GM12878 (cell line): Measurements from ENCODE around the gene PRLH. TPM values are rescaled to one million over a fixed set of nuclear protein-coding genes. Genes with fewer than 3 reads are reported as not detected.

Source experiments
- ATAC-seq: fragments of 200-7000 bp; cut with Tn5 transposase; 3 replicates; pipeline ENCODE4 v1.9.1; 2020; ENCODE audit warnings: mild to moderate bottlenecking, moderate library complexity
- BruUV-seq: library from RNA; stranded (reverse); fragments of 400-500 nt; replicated peaks from 2 replicates; lab custom pipeline; 2021; lab: Mats Ljungman, UMichigan
- CTCF ChIA-PET: fragments of 300-600 bp; sonication (Branson Sonifier 250); formaldehyde crosslinking; extraction: SDS; loops from one replicate; lab custom pipeline; 2021; ENCODE audit warnings: inconsistent platforms; lab: Yijun Ruan, JAX
- POLR2A ChIA-PET: fragments of 350-600 bp; formaldehyde crosslinking; extraction: SDS; loops from one replicate; lab custom pipeline; 2021; ENCODE audit warnings: inconsistent platforms; lab: Charles Lee
- RAD21 ChIA-PET: fragments of 300-600 bp; sonication (Branson Sonifier 250); formaldehyde crosslinking; loops from one replicate; lab custom pipeline; 2023; ENCODE audit warnings: antibody characterized with exemption; ENCODE audit not compliant: unreplicated experiment; lab: Charles Lee
- SMC1A ChIA-PET: fragments of 300-600 bp; sonication (Branson Sonifier 250); formaldehyde crosslinking; loops from one replicate; lab custom pipeline; 2023; ENCODE audit not compliant: unreplicated experiment, uncharacterized antibody; lab: Charles Lee
- DNase-seq: peaks from one replicate; pipeline ENCODE4 v3.0.0-alpha.2; 2011; ENCODE audit warnings: low read depth, low spot score
- FAIRE-seq: peaks from 3 replicates; lab custom pipeline; 2011; peaks lifted over from hg19 to GRCh38; lab: Jason Lieb, UNC
- H2AFZ ChIP-seq: 2 replicates; pipeline ENCODE4 v1.6.0; 2011; ENCODE audit warnings: low read depth, low read length, control low read depth; ENCODE audit not compliant: control insufficient read depth
- H3K27ac ChIP-seq: 2 replicates; pipeline ENCODE4 v1.5.1; 2011; ENCODE audit warnings: control low read depth; ENCODE audit not compliant: control insufficient read depth, insufficient read depth
- H3K27me3 ChIP-seq, 2 experiments: replicated peaks in 1 of 2; 2 replicates each; pipeline versions ENCODE4 v1.6.0 to v1.6.1; 2011; ENCODE audit warnings: low read length in 1 of 2; ENCODE audit not compliant: control insufficient read depth in 2 of 2, insufficient read depth in 2 of 2
- H3K36me3 ChIP-seq, 2 experiments: 2 replicates each; pipeline ENCODE4 v1.5.1; 2011; ENCODE audit warnings: low read length in 1 of 2; ENCODE audit not compliant: control insufficient read depth in 2 of 2, insufficient read depth in 2 of 2
- H3K4me1 ChIP-seq: 2 replicates; pipeline ENCODE4 v1.6.1; 2011; ENCODE audit warnings: mild to moderate bottlenecking, low read length, moderate library complexity, mixed read lengths; ENCODE audit not compliant: control insufficient read depth, insufficient read depth
- H3K4me2 ChIP-seq: 2 replicates; pipeline ENCODE4 v1.6.0; 2011; ENCODE audit warnings: control low read depth; ENCODE audit not compliant: control insufficient read depth, insufficient read depth
- H3K4me3 ChIP-seq: fragments of 200-600 bp; sonication (generic); 2 replicates; pipeline ENCODE4 v1.5.1; 2016
- H3K79me2 ChIP-seq: 2 replicates; pipeline ENCODE4 v1.6.0; 2011; ENCODE audit warnings: low read length; ENCODE audit not compliant: control insufficient read depth, insufficient read depth
- H3K9ac ChIP-seq: 2 replicates; pipeline ENCODE4 v1.8.0; 2011; ENCODE audit warnings: low read length, control low read depth, mixed read lengths; ENCODE audit not compliant: control insufficient read depth, insufficient read depth
- H3K9me3 ChIP-seq: replicated peaks from 3 replicates; pipeline ENCODE4 v1.5.1; 2011; ENCODE audit warnings: mild to moderate bottlenecking, low read length; ENCODE audit not compliant: control insufficient read depth, insufficient read depth
- H4K20me1 ChIP-seq: 2 replicates; pipeline ENCODE4 v1.6.0; 2011; ENCODE audit not compliant: control insufficient read depth, insufficient read depth
- ASH2L ChIP-seq: fragments of 300-600, 200-600 bp; sonication (generic); IDR thresholded peaks from 2 replicates; pipeline ENCODE4 v1.6.1; 2017; ENCODE audit warnings: low read depth, mild to moderate bottlenecking, borderline replicate concordance
- CBFB ChIP-seq: IDR thresholded peaks from 2 replicates; pipeline ENCODE4 v1.6.1; 2016; ENCODE audit warnings: antibody characterized with exemption, low read depth
- EGR1 ChIP-seq, 2 experiments: IDR thresholded peaks; 1 replicate in 1 of 2; 2 replicates in 1 of 2; pipeline ENCODE4 v1.6.1; 2011 to 2012; ENCODE audit warnings: low read depth in 2 of 2, low read length in 2 of 2, borderline replicate concordance in 1 of 2, mild to moderate bottlenecking in 1 of 2, moderate library complexity in 1 of 2
- GABPA ChIP-seq: IDR thresholded peaks from 2 replicates; pipeline ENCODE4 v1.6.1; 2014; ENCODE audit warnings: antibody characterized with exemption, low read depth, mild to moderate bottlenecking, inconsistent platforms
- IKZF1 ChIP-seq: fragments of 450-650 bp; conservative IDR thresholded peaks from 2 replicates; pipeline ENCODE4 v1.6.1; 2017; ENCODE audit warnings: antibody characterized with exemption, mild to moderate bottlenecking
- NR2C1 ChIP-seq: fragments of 450-650 bp; IDR thresholded peaks from 2 replicates; pipeline ENCODE4 v1.6.1; 2017; ENCODE audit warnings: antibody characterized with exemption, mild to moderate bottlenecking, moderate library complexity
- NR2F1 ChIP-seq: fragments of 450-650 bp; conservative IDR thresholded peaks from 2 replicates; pipeline ENCODE4 v1.6.1; 2017; ENCODE audit warnings: mild to moderate bottlenecking
- POU2F2 ChIP-seq: IDR thresholded peaks from 3 replicates; pipeline ENCODE4 v1.6.1; 2011; ENCODE audit warnings: low read depth, mild to moderate bottlenecking, low read length, borderline replicate concordance
- STAT3 ChIP-seq: IDR thresholded peaks from 2 replicates; pipeline ENCODE4 v1.6.1; 2011; ENCODE audit warnings: low read depth, low read length, improper control_type of control experiment
- WGBS: methylation state at CpG from one replicate; pipeline ENCODE4 v1.1.6; 2016; ENCODE audit warnings: low lambda C conversion rate; ENCODE audit not compliant: insufficient replicate concordance, insufficient coverage; ENCODE audit errors: missing lambda C conversion rate; 5-methylcytosine and 5-hydroxymethylcytosine counted together
- in situ Hi-C: fragments of 300-500 bp; cut with MboI; formaldehyde crosslinking; loops from 9 replicates; pipeline ENCODE4 v1.14.3; 2018; ENCODE audit warnings: mixed read lengths
- intact Hi-C: fragments of 100-400 bp; cut with micrococcal nuclease; formaldehyde crosslinking; loops from one replicate; pipeline ENCODE4 v1.14.2; 2022; ENCODE audit not compliant: unreplicated experiment
- polyA plus RNA-seq, 11 experiments: library from polyadenylated mRNA; depleted of rRNA in 4 of 11; unstranded in 6 of 11; stranded (reverse) in 5 of 11; fragments of >200 nt; fragmentation: Nextera tagmentation in 4 of 11; fragmentation: Illumina TruSeq in 1 of 11; extraction: Ambion mirVana in 4 of 11; extraction: Trizol in 1 of 11; gene quantifications; 1 replicate in 1 of 11; 2 replicates in 10 of 11; pipeline versions ENCODE4 v1.2.1 to v1.2.3, GENCODE V29; 2011 to 2016; ENCODE audit warnings: inconsistent platforms in 2 of 11, missing spikeins in 2 of 11, low read depth in 1 of 11
- total RNA-seq, 4 experiments: library from RNA; depleted of rRNA in 3 of 4; stranded (reverse); fragments of >200 nt in 3 of 4; fragmentation: Illumina TruSeq in 1 of 4; extraction: Trizol in 1 of 4; gene quantifications; 2 replicates each; pipeline versions ENCODE4 v1.2.1 to v1.2.3, GENCODE V29; 2013 to 2021
- TF ChIP-seq, protein P1 (sequence below): fragments of 450-650 bp; IDR thresholded peaks from 2 replicates; pipeline ENCODE4 v1.6.1; 2014; ENCODE audit warnings: mild to moderate bottlenecking
- TF ChIP-seq, protein P2 (sequence below): IDR thresholded peaks from 2 replicates; pipeline ENCODE4 v1.6.1; 2012; ENCODE audit warnings: improper control_type of control experiment, low read depth, low read length; ENCODE audit not compliant: insufficient replicate concordance
- TF ChIP-seq, protein P3 (sequence below): IDR thresholded peaks from 2 replicates; pipeline ENCODE4 v1.6.1; 2012; ENCODE audit warnings: low read depth, low read length, improper control_type of control experiment
- TF ChIP-seq, protein P4 (sequence below): IDR thresholded peaks from 2 replicates; pipeline ENCODE4 v1.6.1; 2011; ENCODE audit warnings: low read depth, low read length, improper control_type of control experiment, borderline replicate concordance

PRLH gene
- total and polyA plus RNA-seq, 10 of the 15 experiments (the other 5 are each of a cell fraction or from before 2014, with no cell fraction given), result not detected

DNA sequence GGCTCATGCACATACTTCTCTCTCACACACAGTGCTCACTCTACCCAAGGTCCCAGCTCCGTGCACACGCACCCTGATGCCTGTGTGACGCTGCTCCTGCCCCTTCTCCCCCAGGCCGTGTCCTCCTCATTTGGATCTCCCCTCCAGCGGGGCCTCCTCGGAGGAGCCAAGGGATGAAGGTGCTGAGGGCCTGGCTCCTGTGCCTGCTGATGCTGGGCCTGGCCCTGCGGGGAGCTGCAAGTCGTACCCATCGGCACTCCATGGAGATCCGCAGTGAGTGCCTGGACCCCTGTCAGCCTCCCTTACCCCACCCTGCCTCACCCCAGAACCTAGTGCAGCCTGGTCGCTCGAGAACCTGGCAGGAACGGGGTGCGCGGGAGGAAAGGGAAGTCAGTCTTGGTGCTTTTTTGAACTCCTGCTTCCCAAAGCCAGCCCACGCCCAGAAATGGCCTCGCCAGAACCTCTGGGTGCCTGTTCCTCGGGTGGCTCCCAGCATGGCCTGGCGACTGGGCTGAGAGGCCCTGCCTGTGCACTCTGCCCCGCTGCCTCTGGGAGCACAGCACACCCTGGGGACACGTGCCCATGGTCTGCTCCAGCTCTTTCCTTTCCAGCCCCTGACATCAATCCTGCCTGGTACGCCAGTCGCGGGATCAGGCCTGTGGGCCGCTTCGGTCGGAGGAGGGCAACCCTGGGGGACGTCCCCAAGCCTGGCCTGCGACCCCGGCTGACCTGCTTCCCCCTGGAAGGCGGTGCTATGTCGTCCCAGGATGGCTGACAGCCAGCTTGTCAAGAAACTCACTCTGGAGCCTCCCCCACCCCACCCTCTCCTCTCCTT is at the start of gene PRLH (continued):
- TF ChIP-seq, protein P1, sequence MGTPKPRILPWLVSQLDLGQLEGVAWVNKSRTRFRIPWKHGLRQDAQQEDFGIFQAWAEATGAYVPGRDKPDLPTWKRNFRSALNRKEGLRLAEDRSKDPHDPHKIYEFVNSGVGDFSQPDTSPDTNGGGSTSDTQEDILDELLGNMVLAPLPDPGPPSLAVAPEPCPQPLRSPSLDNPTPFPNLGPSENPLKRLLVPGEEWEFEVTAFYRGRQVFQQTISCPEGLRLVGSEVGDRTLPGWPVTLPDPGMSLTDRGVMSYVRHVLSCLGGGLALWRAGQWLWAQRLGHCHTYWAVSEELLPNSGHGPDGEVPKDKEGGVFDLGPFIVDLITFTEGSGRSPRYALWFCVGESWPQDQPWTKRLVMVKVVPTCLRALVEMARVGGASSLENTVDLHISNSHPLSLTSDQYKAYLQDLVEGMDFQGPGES, result no peak

DNA sequence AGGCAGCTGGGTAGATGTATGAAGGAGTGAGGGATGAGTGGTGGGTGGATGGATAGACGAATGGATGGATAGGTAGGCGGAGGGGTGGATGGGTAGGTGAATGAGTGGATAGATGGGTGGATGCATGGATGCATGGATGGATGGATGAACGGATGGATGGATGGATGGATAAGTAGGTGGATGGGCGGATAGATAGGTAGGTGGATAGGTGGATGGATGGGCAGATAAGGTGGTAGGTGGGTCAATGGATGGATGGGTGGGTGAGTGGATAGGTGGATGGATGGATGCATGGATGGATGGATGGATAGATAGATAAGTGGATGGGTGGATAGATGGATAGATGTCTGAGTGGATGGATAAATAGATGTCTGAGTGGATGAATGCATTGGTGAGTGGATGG is 49.2 kb upstream of the PRLH start:
- no peaks in the 10 kb centered on the region for H4K20me1 ChIP-seq
- ChIA-PET RAD21 (no interaction called here), POLR2A (no interaction called here), CTCF (interaction anchor here (11.6 kb wide), 1 partner anchor 56 kb away, joined by 364 read pairs; no protein-coding TSS in a partner anchor), SMC1A (interaction anchor here (10.5 kb wide), 1 partner anchor 56 kb away, joined by 190 read pairs; no protein-coding TSS in a partner anchor)
- no TSS peak for BruUV-seq
- DNase-seq (no peak), ATAC-seq (no peak), FAIRE-seq (no peak)
- no peak overlapping the region for H3K27ac ChIP-seq
- intact Hi-C loops, result loop anchor here (10.0 kb wide), 1 partner anchor 228 kb away; no protein-coding TSS in a partner anchor
- H3K27me3 ChIP-seq, result no peaks in the 10 kb centered on the region
- no peaks in the 10 kb centered on the region for H3K36me3 ChIP-seq
- H3K4me1 ChIP-seq, result no peaks in the 10 kb centered on the region
- in situ Hi-C loops, result no loop called here
- WGBS, result 32% methylated on average over 4 of the region's 4 CpGs
- H3K4me3 ChIP-seq, result no peak overlapping the region
- no peak overlapping the region for H2AFZ ChIP-seq
- no peak overlapping the region for H3K4me2 ChIP-seq
- no peaks in the 10 kb centered on the region for H3K9me3 ChIP-seq
- H3K79me2 ChIP-seq, result no peaks in the 10 kb centered on the region
- no peak overlapping the region for H3K9ac ChIP-seq
- no peak for TF ChIP-seq POU2F2
- TF ChIP-seq, protein P2, sequence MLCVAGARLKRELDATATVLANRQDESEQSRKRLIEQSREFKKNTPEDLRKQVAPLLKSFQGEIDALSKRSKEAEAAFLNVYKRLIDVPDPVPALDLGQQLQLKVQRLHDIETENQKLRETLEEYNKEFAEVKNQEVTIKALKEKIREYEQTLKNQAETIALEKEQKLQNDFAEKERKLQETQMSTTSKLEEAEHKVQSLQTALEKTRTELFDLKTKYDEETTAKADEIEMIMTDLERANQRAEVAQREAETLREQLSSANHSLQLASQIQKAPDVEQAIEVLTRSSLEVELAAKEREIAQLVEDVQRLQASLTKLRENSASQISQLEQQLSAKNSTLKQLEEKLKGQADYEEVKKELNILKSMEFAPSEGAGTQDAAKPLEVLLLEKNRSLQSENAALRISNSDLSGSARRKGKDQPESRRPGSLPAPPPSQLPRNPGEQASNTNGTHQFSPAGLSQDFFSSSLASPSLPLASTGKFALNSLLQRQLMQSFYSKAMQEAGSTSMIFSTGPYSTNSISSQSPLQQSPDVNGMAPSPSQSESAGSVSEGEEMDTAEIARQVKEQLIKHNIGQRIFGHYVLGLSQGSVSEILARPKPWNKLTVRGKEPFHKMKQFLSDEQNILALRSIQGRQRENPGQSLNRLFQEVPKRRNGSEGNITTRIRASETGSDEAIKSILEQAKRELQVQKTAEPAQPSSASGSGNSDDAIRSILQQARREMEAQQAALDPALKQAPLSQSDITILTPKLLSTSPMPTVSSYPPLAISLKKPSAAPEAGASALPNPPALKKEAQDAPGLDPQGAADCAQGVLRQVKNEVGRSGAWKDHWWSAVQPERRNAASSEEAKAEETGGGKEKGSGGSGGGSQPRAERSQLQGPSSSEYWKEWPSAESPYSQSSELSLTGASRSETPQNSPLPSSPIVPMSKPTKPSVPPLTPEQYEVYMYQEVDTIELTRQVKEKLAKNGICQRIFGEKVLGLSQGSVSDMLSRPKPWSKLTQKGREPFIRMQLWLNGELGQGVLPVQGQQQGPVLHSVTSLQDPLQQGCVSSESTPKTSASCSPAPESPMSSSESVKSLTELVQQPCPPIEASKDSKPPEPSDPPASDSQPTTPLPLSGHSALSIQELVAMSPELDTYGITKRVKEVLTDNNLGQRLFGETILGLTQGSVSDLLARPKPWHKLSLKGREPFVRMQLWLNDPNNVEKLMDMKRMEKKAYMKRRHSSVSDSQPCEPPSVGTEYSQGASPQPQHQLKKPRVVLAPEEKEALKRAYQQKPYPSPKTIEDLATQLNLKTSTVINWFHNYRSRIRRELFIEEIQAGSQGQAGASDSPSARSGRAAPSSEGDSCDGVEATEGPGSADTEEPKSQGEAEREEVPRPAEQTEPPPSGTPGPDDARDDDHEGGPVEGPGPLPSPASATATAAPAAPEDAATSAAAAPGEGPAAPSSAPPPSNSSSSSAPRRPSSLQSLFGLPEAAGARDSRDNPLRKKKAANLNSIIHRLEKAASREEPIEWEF, result no peak
- TF ChIP-seq CBFB, result no peak
- TF ChIP-seq NR2C1, result no peak
- TF ChIP-seq STAT3, result no peak
- TF ChIP-seq GABPA, result no peak
- TF ChIP-seq, protein P3, sequence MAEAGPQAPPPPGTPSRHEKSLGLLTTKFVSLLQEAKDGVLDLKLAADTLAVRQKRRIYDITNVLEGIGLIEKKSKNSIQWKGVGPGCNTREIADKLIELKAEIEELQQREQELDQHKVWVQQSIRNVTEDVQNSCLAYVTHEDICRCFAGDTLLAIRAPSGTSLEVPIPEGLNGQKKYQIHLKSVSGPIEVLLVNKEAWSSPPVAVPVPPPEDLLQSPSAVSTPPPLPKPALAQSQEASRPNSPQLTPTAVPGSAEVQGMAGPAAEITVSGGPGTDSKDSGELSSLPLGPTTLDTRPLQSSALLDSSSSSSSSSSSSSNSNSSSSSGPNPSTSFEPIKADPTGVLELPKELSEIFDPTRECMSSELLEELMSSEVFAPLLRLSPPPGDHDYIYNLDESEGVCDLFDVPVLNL, result no peak
- no peak for TF ChIP-seq ASH2L
- TF ChIP-seq IKZF1, result no peak
- no peak for TF ChIP-seq NR2F1
- TF ChIP-seq EGR1 (IDR thresholded peaks at IDR 0.05; ENCODE audit: borderline replicate concordance in 1 of 2, low read depth in 2 of 2, low read length in 2 of 2), result no peak
- TF ChIP-seq, protein P4, sequence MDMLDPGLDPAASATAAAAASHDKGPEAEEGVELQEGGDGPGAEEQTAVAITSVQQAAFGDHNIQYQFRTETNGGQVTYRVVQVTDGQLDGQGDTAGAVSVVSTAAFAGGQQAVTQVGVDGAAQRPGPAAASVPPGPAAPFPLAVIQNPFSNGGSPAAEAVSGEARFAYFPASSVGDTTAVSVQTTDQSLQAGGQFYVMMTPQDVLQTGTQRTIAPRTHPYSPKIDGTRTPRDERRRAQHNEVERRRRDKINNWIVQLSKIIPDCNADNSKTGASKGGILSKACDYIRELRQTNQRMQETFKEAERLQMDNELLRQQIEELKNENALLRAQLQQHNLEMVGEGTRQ, result no peak
